ENCODE measurements around the gene ATRN. TPM values are rescaled to one million over a fixed set of nuclear protein-coding genes. Genes with fewer than 3 reads are reported as not detected.

ATRN gene
- total RNA-seq, 1 donor, result 35.2 TPM

- no peak for DNase-seq (ENCODE audit: low read depth)
- no peak overlapping the region for H3K4me3 ChIP-seq (ENCODE audit: low read depth, low read length)
- no peak for TF ChIP-seq CTCF (IDR thresholded peaks at IDR 0.05; ENCODE audit: insufficient read depth, low read length)
These were observed 189.6 kb downstream of the ATRN start for GRCh38 chr20:3660262-3661059.

GRCh38 chr20:3661060-3661813 lies 190.4 kb downstream of the ATRN start:
- TF ChIP-seq CTCF (IDR thresholded peaks at IDR 0.05; ENCODE audit: insufficient read depth, low read length), result no peak
- no peak overlapping the region for H3K4me3 ChIP-seq (ENCODE audit: low read depth, low read length)
- no peak for DNase-seq (ENCODE audit: low read depth)

GRCh38 chr20:3661814-3662665 lies 191.2 kb downstream of the ATRN start:
- no peak for DNase-seq (ENCODE audit: low read depth)
- no peak for TF ChIP-seq CTCF (IDR thresholded peaks at IDR 0.05; ENCODE audit: insufficient read depth, low read length)
- H3K4me3 ChIP-seq (ENCODE audit: low read depth, low read length), result no peak overlapping the region

GRCh38 chr20:3663031-3663701 lies 192.3 kb downstream of the ATRN start, which contains the start of gene GFRA4:
Gene GFRA4 (minus strand): TSS chr20:3663399. CDS start chr20:3663399, 0 bp downstream.
- TF ChIP-seq CTCF (IDR thresholded peaks at IDR 0.05; ENCODE audit: insufficient read depth, low read length), result no peak
- H3K4me3 ChIP-seq (ENCODE audit: low read depth, low read length), result no peak within 1 kb of the TSS
- DNase-seq (ENCODE audit: low read depth), result no peak

- no peak for DNase-seq (ENCODE audit: low read depth)
- TF ChIP-seq CTCF (IDR thresholded peaks at IDR 0.05; ENCODE audit: insufficient read depth, low read length), result no peak
- H3K4me3 ChIP-seq (ENCODE audit: low read depth, low read length), result no peak overlapping the region
These were observed 193.0 kb downstream of the ATRN start for GRCh38 chr20:3663858-3664257.
